Fibroblast of lung (primary cell): ENCODE results near the gene CHCHD6. TPM values are rescaled to one million over a fixed set of nuclear protein-coding genes. Genes with fewer than 3 reads are reported as not detected.

Experiments used
- DNase-seq, 2 donors: peaks; one replicate each; pipeline versions ENCODE4 v3.0.0 to v3.0.0-alpha.2; 2010; ENCODE audit warnings: low read depth in 2 of 2
- H2AFZ ChIP-seq: 2 replicates; pipeline ENCODE4 v1.5.1; 2012; ENCODE audit warnings: low read length, control low read depth, inconsistent platforms
- H3K27ac ChIP-seq: 2 replicates; pipeline ENCODE4 v1.5.1; 2011; ENCODE audit warnings: low read length, control low read depth; ENCODE audit not compliant: insufficient read depth
- H3K27me3 ChIP-seq: 2 replicates; pipeline ENCODE4 v1.5.1; 2011; ENCODE audit warnings: mild to moderate bottlenecking, low read length; ENCODE audit not compliant: control insufficient read depth, insufficient read depth
- H3K36me3 ChIP-seq: 2 replicates; pipeline ENCODE4 v1.5.1; 2011; ENCODE audit warnings: low read length; ENCODE audit not compliant: control insufficient read depth, insufficient read depth
- H3K4me1 ChIP-seq: 2 replicates; pipeline ENCODE4 v1.5.1; 2011; ENCODE audit warnings: low read length; ENCODE audit not compliant: control insufficient read depth, insufficient read depth; ENCODE audit errors: extremely low read depth
- H3K4me2 ChIP-seq: 2 replicates; pipeline ENCODE4 v1.5.1; 2011; ENCODE audit warnings: low read length, control low read depth; ENCODE audit not compliant: insufficient read depth; ENCODE audit errors: extremely low read depth
- H3K4me3 ChIP-seq, 4 experiments: fragments of 200-600 bp in 1 of 4; sonication (generic) in 1 of 4; replicated peaks in 1 of 4; 2 replicates each; pipeline ENCODE4 v1.5.1; 2011 to 2016; ENCODE audit warnings: low read length in 4 of 4, low read depth in 3 of 4, mild to moderate bottlenecking in 3 of 4, control low read depth in 2 of 4, inconsistent platforms in 1 of 4, mixed read lengths in 1 of 4; ENCODE audit not compliant: insufficient read depth in 1 of 4; ENCODE audit errors: control extremely low read depth in 1 of 4
- H3K79me2 ChIP-seq: 2 replicates; pipeline ENCODE4 v1.5.1; 2012; ENCODE audit warnings: mild to moderate bottlenecking, low read length, inconsistent platforms; ENCODE audit not compliant: control insufficient read depth, insufficient read depth
- H3K9ac ChIP-seq: 2 replicates; pipeline ENCODE4 v1.5.1; 2011; ENCODE audit warnings: mild to moderate bottlenecking, low read length, control low read depth; ENCODE audit not compliant: insufficient read depth
- H3K9me3 ChIP-seq: 2 replicates; pipeline ENCODE4 v1.5.1; 2012; ENCODE audit warnings: low read depth, low read length; ENCODE audit not compliant: control insufficient read depth, insufficient read depth
- H4K20me1 ChIP-seq: 2 replicates; pipeline ENCODE4 v1.5.1; 2011; ENCODE audit warnings: low read length; ENCODE audit not compliant: control insufficient read depth, insufficient read depth; ENCODE audit errors: extremely low read depth
- CTCF ChIP-seq, 2 donors: IDR thresholded peaks in 1 of 2; conservative IDR thresholded peaks in 1 of 2; 1 replicate in 1 of 2; 2 replicates in 1 of 2; pipeline ENCODE4 v1.5.1; 2011 to 2012; ENCODE audit warnings: low read length in 2 of 2, control low read depth in 1 of 2, inconsistent platforms in 1 of 2, low read depth in 1 of 2, mild to moderate bottlenecking in 1 of 2
- EZH2 ChIP-seq: IDR thresholded peaks from 2 replicates; pipeline ENCODE4 v1.5.1; 2012; ENCODE audit warnings: low read length, control low read depth, mild to moderate bottlenecking; ENCODE audit errors: missing control alignments
- polyA plus RNA-seq, 2 donors: library from polyadenylated mRNA; depleted of rRNA in 1 of 2; stranded (reverse) in 1 of 2; unstranded in 1 of 2; fragments of >200 nt; gene quantifications; 2 replicates each; pipeline ENCODE4 v1.2.1, GENCODE V29; 2011 to 2012; ENCODE audit warnings: missing spikeins in 1 of 2
- total RNA-seq: library from RNA; depleted of rRNA; stranded (reverse); fragments of >200 nt; gene quantifications from 2 replicates; pipeline ENCODE4 v1.2.1, GENCODE V29; 2014

CHCHD6 gene
- total and polyA plus RNA-seq, 2 donors (not counting 1 experiment from before 2014, with no cell fraction given) = 9.5 to 11.1 TPM

GRCh38 chr3:126964261-126964660, 260.2 kb downstream of the CHCHD6 start:
- no peak for TF ChIP-seq CTCF (conservative IDR thresholded peaks at IDR 0.05 in 1 of 2, IDR thresholded peaks at IDR 0.05 in 1 of 2; ENCODE audit: low read depth in 1 of 2, low read length in 2 of 2)
- Histone ChIP-seq H3K4me3 (no peak overlapping the region), H3K27me3 (no peaks in the 10 kb centered on the region), H3K4me1 (peaks cover 4% of the 10 kb centered on the region), H4K20me1 (no peaks in the 10 kb centered on the region), H3K79me2 (no peaks in the 10 kb centered on the region), H3K27ac (no peak overlapping the region), H3K4me2 (no peak overlapping the region), H3K36me3 (no peaks in the 10 kb centered on the region), H3K9me3 (no peaks in the 10 kb centered on the region), H2AFZ (no peak overlapping the region), H3K9ac (no peak overlapping the region)
- DNase-seq = no peak

GRCh38 chr3:126964950-126965349, 260.9 kb downstream of the CHCHD6 start:
- no peak for DNase-seq
- no peaks in the 10 kb centered on the region for H3K79me2 ChIP-seq
- H3K4me2 ChIP-seq = no peak overlapping the region
- H3K27ac ChIP-seq = no peak overlapping the region
- no peaks in the 10 kb centered on the region for H3K9me3 ChIP-seq
- H2AFZ ChIP-seq = no peak overlapping the region
- peaks cover 4% of the 10 kb centered on the region for H3K4me1 ChIP-seq
- no peak overlapping the region for H3K9ac ChIP-seq
- H3K4me3 ChIP-seq = no peak overlapping the region
- no peaks in the 10 kb centered on the region for H3K36me3 ChIP-seq
- TF ChIP-seq EZH2 (no peak), CTCF (conservative IDR thresholded peaks at IDR 0.05 in 1 of 2, IDR thresholded peaks at IDR 0.05 in 1 of 2; ENCODE audit: low read depth in 1 of 2, low read length in 2 of 2) (no peak)
- no peaks in the 10 kb centered on the region for H4K20me1 ChIP-seq
- no peaks in the 10 kb centered on the region for H3K27me3 ChIP-seq

GRCh38 chr3:126965526-126966080, 261.6 kb downstream of the CHCHD6 start:
- no peak overlapping the region for H3K27ac ChIP-seq
- no peak overlapping the region for H3K9ac ChIP-seq
- no peak overlapping the region for H3K4me3 ChIP-seq
- no peaks in the 10 kb centered on the region for H3K79me2 ChIP-seq
- H3K27me3 ChIP-seq = no peaks in the 10 kb centered on the region
- no peak overlapping the region for H2AFZ ChIP-seq
- H3K4me2 ChIP-seq = no peak overlapping the region
- H3K9me3 ChIP-seq = no peaks in the 10 kb centered on the region
- peaks cover 3% of the 10 kb centered on the region for H3K4me1 ChIP-seq
- H3K36me3 ChIP-seq = no peaks in the 10 kb centered on the region
- no peaks in the 10 kb centered on the region for H4K20me1 ChIP-seq
- DNase-seq = no peak
- TF ChIP-seq CTCF (conservative IDR thresholded peaks at IDR 0.05 in 1 of 2, IDR thresholded peaks at IDR 0.05 in 1 of 2; ENCODE audit: low read depth in 1 of 2, low read length in 2 of 2) (no peak), EZH2 (no peak)
